Dendritic cell treated with granulocyte-macrophage colony-stimulating factor and Interleukin-4, amounts not matched to agents 40 ng/mL and 50 ng/mL, for 4 days (primary cell): Measurements from ENCODE around the gene C15orf39.
"Not testable (repeated sequence)": the region's sequence is repeated elsewhere in the genome, so short reads cannot be mapped to it uniquely, and the experiment has no call there.

ENCODE experiments used
- H3K27ac Mint-ChIP-seq: one replicate; pipeline ENCODE4 v1.8.0; 2022; ENCODE audit warnings: mild to moderate bottlenecking, mixed read lengths
- H3K27me3 Mint-ChIP-seq: one replicate; pipeline ENCODE4 v1.8.0; 2022; ENCODE audit warnings: mild to moderate bottlenecking, mixed read lengths
- H3K36me3 Mint-ChIP-seq: one replicate; pipeline ENCODE4 v1.8.0; 2022; ENCODE audit warnings: low read depth, mixed read lengths
- H3K4me1 Mint-ChIP-seq: one replicate; pipeline ENCODE4 v1.8.0; 2022; ENCODE audit warnings: low read depth, mixed read lengths
- H3K4me3 Mint-ChIP-seq: one replicate; pipeline ENCODE4 v1.8.0; 2022; ENCODE audit warnings: mild to moderate bottlenecking, moderate library complexity, mixed read lengths
- H3K9me3 Mint-ChIP-seq: one replicate; pipeline ENCODE4 v1.8.0; 2022; ENCODE audit warnings: mixed read lengths
- intact Hi-C: fragments of 100-400 bp; cut with micrococcal nuclease; formaldehyde crosslinking; loops from one replicate; pipeline ENCODE4 v1.15.0; 2022

The C15orf39 gene

DNA sequence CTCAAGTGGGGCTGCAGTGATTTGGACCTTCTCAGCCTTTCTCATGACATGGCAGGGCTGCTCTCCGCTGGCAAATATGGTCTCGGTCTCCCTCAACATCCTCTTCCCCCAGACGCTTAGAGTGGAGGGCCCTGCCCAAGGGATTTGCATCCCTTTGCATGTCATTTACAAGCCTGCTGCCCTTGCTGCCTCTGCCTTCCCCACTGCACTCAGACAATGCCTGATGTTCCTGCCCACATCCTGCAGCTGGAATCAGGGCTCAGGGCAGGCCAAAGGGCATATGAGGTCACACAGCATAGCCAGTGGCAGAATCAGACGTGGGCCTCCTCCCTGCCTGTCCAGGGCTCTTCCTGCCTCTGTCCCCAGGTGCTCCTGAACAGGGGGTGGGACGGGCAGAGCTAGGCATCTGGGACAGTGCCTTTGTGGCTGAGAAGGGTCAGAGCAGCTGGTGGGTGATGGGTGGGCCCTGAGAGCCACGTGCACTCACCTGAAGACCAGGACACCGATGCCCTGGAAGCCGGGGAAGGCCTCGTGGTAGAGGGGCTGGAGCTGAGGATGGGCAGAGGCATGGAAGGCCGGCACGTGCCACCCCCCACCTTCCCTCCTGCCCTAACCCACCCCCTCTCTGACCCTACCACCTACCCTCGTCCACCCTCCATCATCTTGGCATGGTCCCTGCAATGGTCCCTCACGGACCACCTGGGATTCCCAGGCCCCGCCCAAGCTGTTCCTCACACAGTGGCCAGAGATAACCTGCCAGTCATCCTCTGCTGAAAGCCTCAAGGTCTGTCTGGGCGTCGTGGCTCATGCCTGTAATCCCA, 29.1 kb downstream of the C15orf39 start:
- Mint-ChIP-seq H3K27me3 (peaks cover 59% of the 10 kb centered on the region), H3K27ac (no peak overlapping the region), H3K4me3 (no peak overlapping the region), H3K36me3 (no peaks in the 10 kb centered on the region), H3K4me1 (no peaks in the 10 kb centered on the region), H3K9me3 (no peaks in the 10 kb centered on the region)
- intact Hi-C loops, result no loop called here

DNA sequence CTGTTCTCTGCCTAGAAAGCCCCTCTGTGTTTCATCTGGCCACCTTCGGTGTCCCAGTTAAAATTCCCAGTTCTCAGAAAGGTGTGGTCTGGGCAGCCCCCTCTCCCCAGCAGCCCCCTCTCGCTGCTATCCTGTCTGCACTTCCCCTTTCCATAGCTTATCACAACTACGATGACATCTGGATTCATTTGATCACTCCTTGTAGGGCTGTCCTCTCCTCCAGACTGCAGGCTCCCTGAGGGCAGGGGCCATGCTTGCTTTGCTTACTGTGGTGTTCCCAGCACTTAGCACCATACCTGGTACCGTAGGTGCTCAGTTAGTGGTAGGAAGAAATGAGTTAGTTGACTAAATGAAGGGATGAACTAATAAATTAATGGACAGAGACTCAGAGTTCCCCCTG, 30.2 kb downstream of the C15orf39 start:
- intact Hi-C loops, result no loop called here
- no peak overlapping the region for H3K27ac Mint-ChIP-seq
- no peaks in the 10 kb centered on the region for H3K36me3 Mint-ChIP-seq
- no peak overlapping the region for H3K4me3 Mint-ChIP-seq
- H3K4me1 Mint-ChIP-seq, result no peaks in the 10 kb centered on the region
- H3K27me3 Mint-ChIP-seq, result peaks cover 48% of the 10 kb centered on the region
- no peaks in the 10 kb centered on the region for H3K9me3 Mint-ChIP-seq

- no peak overlapping the region for H3K27ac Mint-ChIP-seq
- H3K9me3 Mint-ChIP-seq, result no peaks in the 10 kb centered on the region
- no peak overlapping the region for H3K4me3 Mint-ChIP-seq
- H3K4me1 Mint-ChIP-seq, result no peaks in the 10 kb centered on the region
- peaks cover 45% of the 10 kb centered on the region for H3K27me3 Mint-ChIP-seq
- intact Hi-C loops, result no loop called here
- no peaks in the 10 kb centered on the region for H3K36me3 Mint-ChIP-seq
These were observed 30.7 kb downstream of the C15orf39 start for GRCh38 chr15:75232252-75232813.

GRCh38 chr15:75232826-75233503, 31.3 kb downstream of the C15orf39 start:
- H3K4me1 Mint-ChIP-seq, result no peaks in the 10 kb centered on the region
- no peaks in the 10 kb centered on the region for H3K36me3 Mint-ChIP-seq
- intact Hi-C loops, result no loop called here
- H3K9me3 Mint-ChIP-seq, result no peaks in the 10 kb centered on the region
- H3K27ac Mint-ChIP-seq, result no peak overlapping the region
- no peak overlapping the region for H3K4me3 Mint-ChIP-seq
- peaks cover 39% of the 10 kb centered on the region for H3K27me3 Mint-ChIP-seq

GRCh38 chr15:75233504-75234190, 32.0 kb downstream of the C15orf39 start:
- Mint-ChIP-seq H3K27ac (no peak overlapping the region), H3K27me3 (peaks cover 35% of the 10 kb centered on the region), H3K9me3 (no peaks in the 10 kb centered on the region), H3K36me3 (no peaks in the 10 kb centered on the region), H3K4me3 (no peak overlapping the region), H3K4me1 (no peaks in the 10 kb centered on the region)
- intact Hi-C loops, result no loop called here

DNA sequence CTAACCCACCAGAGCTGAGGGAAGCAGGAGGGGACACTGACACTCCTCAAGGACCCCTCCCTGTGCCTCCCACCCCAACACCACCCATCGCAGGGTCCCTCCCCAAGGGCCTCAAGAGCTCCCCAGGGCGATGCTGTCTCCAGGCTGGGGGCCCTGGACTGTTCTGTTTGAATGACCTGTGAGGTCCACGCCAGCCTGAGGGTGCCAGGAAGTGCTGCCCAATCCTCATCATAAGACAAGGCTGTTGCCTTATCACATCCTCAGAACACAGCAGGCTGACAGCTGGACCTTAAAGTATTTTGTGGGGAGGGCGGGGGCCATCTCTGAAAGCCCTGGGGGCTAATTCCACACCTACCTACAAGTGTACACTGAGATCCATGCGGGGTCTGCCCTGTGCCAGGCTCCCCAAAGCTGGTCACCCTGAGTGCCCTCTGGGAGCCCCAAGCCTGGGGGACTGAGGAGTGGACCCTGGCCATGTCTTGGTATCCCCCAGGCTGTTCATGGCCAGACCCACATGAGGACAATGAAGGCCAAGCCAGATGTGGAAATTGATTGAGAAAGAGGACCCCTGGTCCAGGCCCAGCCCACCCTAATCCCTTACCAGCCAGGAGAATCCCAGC, 32.6 kb downstream of the C15orf39 start:
- Mint-ChIP-seq H3K27me3 (peaks cover 37% of the 10 kb centered on the region), H3K36me3 (no peaks in the 10 kb centered on the region), H3K4me3 (no peak overlapping the region), H3K4me1 (no peaks in the 10 kb centered on the region), H3K9me3 (no peaks in the 10 kb centered on the region), H3K27ac (no peak overlapping the region)
- intact Hi-C loops, result no loop called here

- Mint-ChIP-seq H3K36me3 (no peaks in the 10 kb centered on the region), H3K4me1 (no peaks in the 10 kb centered on the region), H3K9me3 (no peaks in the 10 kb centered on the region), H3K27ac (no peak overlapping the region), H3K4me3 (no peak overlapping the region), H3K27me3 (peaks cover 37% of the 10 kb centered on the region)
- intact Hi-C loops, result no loop called here
These were observed 33.5 kb downstream of the C15orf39 start for GRCh38 chr15:75235051-75235673.

DNA sequence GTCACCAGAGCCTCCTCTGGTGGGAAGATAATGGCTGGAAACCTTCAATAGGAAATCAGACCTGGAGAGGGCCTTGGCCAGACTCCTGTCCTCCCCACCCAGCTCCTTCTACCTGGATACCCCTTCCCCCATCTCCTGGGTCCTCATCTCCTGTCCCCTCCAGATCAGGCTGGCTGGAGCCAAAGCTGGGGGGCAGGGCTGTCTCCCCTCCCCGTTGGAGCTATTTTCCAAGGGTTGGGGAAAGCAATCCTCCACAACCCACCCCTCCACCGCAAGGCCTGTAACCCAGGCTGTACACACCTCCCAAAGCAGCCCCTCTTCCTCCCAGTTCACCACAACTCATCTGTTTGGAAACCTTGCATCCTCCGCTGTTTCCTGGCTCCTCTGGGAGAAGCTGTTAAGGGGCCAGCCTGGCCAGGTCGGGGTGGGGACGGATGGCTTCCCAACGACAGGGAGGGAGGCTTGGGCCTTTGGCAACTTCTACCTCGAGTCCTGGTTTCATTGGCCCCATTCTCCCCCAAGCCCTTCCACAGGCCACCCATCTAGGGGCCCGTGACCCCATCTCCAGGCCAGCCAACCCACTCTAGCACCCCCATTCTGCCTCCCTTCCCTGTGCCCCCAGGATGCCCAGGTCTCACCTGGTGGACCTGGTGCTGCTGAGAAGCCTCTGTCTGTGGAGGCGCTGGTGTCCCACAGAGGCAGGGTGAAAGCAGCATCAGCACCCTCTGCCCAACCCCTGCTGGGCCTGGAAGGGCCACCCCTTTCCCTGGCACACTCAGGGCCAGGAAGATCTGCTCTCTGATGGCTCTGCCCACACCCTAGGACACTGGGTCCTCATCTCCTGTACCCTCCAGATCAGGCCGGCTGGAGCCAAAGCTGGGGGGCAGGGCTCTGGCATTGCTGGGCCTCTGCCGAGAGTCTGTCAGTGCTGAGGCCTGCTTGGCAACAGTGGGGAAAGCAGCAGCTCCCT, 34.4 kb downstream of the C15orf39 start:
- Mint-ChIP-seq H3K27ac (no peak overlapping the region), H3K4me3 (no peak overlapping the region), H3K4me1 (no peaks in the 10 kb centered on the region), H3K9me3 (no peaks in the 10 kb centered on the region), H3K36me3 (no peaks in the 10 kb centered on the region), H3K27me3 (peaks cover 40% of the 10 kb centered on the region)
- intact Hi-C loops, result no loop called here

- no peak overlapping the region for H3K4me3 Mint-ChIP-seq
- no peak overlapping the region for H3K27ac Mint-ChIP-seq
- H3K4me1 Mint-ChIP-seq, result no peaks in the 10 kb centered on the region
- no peaks in the 10 kb centered on the region for H3K36me3 Mint-ChIP-seq
- peaks cover 28% of the 10 kb centered on the region for H3K27me3 Mint-ChIP-seq
- intact Hi-C loops, result no loop called here
- no peaks in the 10 kb centered on the region for H3K9me3 Mint-ChIP-seq
These were observed 35.8 kb downstream of the C15orf39 start for GRCh38 chr15:75237316-75237982.

DNA sequence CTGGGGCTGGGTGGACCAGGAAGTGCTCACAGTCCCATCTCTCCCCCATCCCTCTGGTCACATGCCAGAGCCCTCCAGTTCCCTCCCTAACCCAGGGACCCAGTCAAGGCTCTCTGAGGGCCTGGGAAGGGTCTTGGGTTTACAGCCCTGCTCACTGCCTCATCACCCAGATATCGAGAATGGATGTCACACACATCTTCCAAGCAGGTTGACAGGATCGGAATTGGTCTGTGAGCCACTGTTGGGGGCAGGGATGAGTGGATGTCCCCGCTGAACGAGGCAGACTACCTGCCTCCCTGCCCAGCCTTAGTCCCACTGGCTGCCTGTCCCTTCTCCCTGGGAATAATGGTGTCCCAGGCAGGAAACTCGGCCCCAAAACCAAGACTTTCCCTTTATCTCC, 36.5 kb downstream of the C15orf39 start:
- H3K4me3 Mint-ChIP-seq, result no peak overlapping the region
- intact Hi-C loops, result no loop called here
- H3K9me3 Mint-ChIP-seq, result no peaks in the 10 kb centered on the region
- no peaks in the 10 kb centered on the region for H3K36me3 Mint-ChIP-seq
- H3K27ac Mint-ChIP-seq, result no peak overlapping the region
- H3K27me3 Mint-ChIP-seq, result peaks cover 23% of the 10 kb centered on the region
- H3K4me1 Mint-ChIP-seq, result no peaks in the 10 kb centered on the region

DNA sequence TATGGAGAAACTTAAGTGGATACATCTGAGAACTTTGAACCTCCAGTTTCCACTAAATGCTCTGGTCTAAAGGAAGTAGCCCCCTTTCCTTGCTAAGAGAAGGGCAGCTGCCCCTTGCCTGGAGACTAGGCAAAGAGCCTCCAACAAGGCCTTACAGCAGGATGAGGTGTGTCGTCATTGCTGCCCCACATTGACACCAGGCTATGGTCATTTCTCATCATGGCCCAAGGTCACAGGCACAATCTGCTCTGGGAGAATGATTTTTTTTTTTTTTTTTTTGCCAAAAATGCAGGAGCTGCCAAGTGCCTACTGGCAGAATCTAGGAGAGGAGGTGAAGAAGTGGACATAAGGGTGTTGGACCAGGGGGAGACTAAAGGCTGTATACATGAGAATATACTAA, 44.1 kb downstream of the C15orf39 start:
- H3K27ac Mint-ChIP-seq, H3K4me3 Mint-ChIP-seq, H3K9me3 Mint-ChIP-seq, H3K36me3 Mint-ChIP-seq, intact Hi-C loops, H3K4me1 Mint-ChIP-seq: not testable (repeated sequence)
- peaks cover 10% of the 10 kb centered on the region for H3K27me3 Mint-ChIP-seq

DNA sequence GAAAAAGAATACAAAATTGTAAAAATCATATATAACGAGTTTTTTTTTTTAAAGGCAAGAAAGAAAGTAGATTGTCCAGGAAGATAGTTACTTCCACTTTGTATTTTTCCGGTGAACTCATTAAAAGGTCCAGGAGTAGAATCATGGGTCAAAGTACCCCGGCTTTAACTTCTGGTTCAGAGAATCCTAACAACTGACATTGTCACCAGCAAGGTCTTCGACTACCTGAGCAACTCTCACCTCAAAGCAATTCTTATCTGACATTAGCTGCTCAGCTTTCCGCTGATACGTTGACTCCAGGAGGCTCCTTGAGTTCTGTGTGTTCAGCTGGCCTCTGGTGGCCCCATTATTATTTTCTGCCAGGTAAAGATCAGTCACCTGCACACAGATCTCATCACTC, 47.3 kb downstream of the C15orf39 start:
- H3K4me3 Mint-ChIP-seq, H3K4me1 Mint-ChIP-seq, H3K36me3 Mint-ChIP-seq, H3K9me3 Mint-ChIP-seq, intact Hi-C loops, H3K27ac Mint-ChIP-seq: not testable (repeated sequence)
- peaks cover 15% of the 10 kb centered on the region for H3K27me3 Mint-ChIP-seq
